SK-N-SH treated with all-trans-retinoic acid at 6 μM for 48 hours (cell line): ENCODE results near the gene S100P.

Experiments
- SNAI2 ChIP-seq: fragments of 250-450 bp; sonication (Bioruptor Pico); IDR thresholded peaks from 2 replicates; pipeline ENCODE4 v1.5.0; 2020; ENCODE audit warnings: mild to moderate bottlenecking, moderate library complexity
- TCF4 ChIP-seq: fragments of 250-450 bp; sonication (Bioruptor Pico); IDR thresholded peaks from 2 replicates; pipeline ENCODE4 v1.8.0; 2021; ENCODE audit warnings: mild to moderate bottlenecking, moderate library complexity, borderline replicate concordance
- ZNF8 ChIP-seq: fragments of 450-650 bp; formaldehyde crosslinking; IDR thresholded peaks from 2 replicates; pipeline ENCODE4 v1.5.0; 2020; ENCODE audit warnings: mild to moderate bottlenecking, moderate library complexity

DNA sequence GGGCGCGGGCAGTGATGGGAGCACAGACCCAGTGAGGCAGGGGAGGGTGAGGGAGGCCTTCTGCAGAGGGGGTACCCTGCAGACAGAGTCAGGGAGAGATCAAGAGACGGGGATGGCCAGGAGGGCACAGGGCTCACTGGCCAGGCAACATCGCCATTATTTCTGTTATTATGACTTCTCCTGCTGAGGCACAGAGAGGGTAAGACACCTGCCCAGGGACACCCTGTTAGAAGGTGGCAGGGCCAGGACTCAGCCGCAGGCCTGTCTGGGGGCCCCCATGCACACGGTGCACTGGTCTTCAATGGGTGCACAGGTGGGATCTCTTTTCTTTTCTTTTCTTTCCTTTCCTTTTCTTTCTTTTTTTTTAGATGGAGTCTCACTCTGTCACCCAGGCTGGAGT is 38.1 kb downstream of the S100P start:
- TF ChIP-seq TCF4 (CRISPR knock-in tag), result no peak
- no peak for TF ChIP-seq ZNF8 (CRISPR knock-in tag)
- no peak for TF ChIP-seq SNAI2 (CRISPR knock-in tag)
